SU-DHL-6 (cell line): ENCODE results near the gene SLC2A3.
"Not testable (repeated sequence)": the region's sequence is repeated elsewhere in the genome, so short reads cannot be mapped to it uniquely, and the experiment has no call there.

Experiments
- H2AFZ ChIP-seq: fragments of 200-600 bp; sonication (generic); 2 replicates; pipeline ENCODE4 v1.6.1; 2014; ENCODE audit warnings: low read depth, mild to moderate bottlenecking, moderate library complexity, mixed read lengths, antibody characterized with exemption, low read length; ENCODE audit not compliant: severe bottlenecking
- H3F3A ChIP-seq: fragments of 200-600 bp; shearing (Covaris generic); 2 replicates; pipeline ENCODE4 v1.6.0; 2016; ENCODE audit warnings: antibody characterized with exemption, mild to moderate bottlenecking; ENCODE audit not compliant: insufficient read depth
- H3K27ac ChIP-seq: fragments of 200-600 bp; sonication (generic); 2 replicates; pipeline ENCODE4 v1.5.1; 2016; ENCODE audit warnings: low read depth, mild to moderate bottlenecking, low read length, moderate library complexity, mixed read lengths
- H3K27me3 ChIP-seq: fragments of 200-600 bp; sonication (generic), shearing (Covaris generic); 2 replicates; pipeline ENCODE4 v1.6.0; 2014; ENCODE audit warnings: mild to moderate bottlenecking, low read length
- H3K36me3 ChIP-seq: fragments of 200-600 bp; sonication (generic); 2 replicates; pipeline ENCODE4 v1.6.1; 2014; ENCODE audit warnings: mild to moderate bottlenecking, low read length, mixed read lengths
- H3K4me2 ChIP-seq: fragments of 300-600, 200-600 bp; shearing (Covaris generic), sonication (generic); 2 replicates; pipeline ENCODE4 v1.6.0; 2014; ENCODE audit warnings: low read length, low read depth, mild to moderate bottlenecking; ENCODE audit not compliant: poor library complexity, severe bottlenecking
- H3K4me3 ChIP-seq: fragments of 200-600 bp; sonication (generic); 2 replicates; pipeline ENCODE4 v1.5.1; 2014; ENCODE audit warnings: antibody characterized with exemption, low read length, mild to moderate bottlenecking, mixed read lengths; ENCODE audit not compliant: insufficient read depth, poor library complexity, severe bottlenecking
- H3K79me2 ChIP-seq: fragments of 200-600 bp; sonication (generic); 2 replicates; pipeline ENCODE4 v1.6.1; 2014; ENCODE audit warnings: mild to moderate bottlenecking, low read length, moderate library complexity; ENCODE audit not compliant: insufficient read depth
- H3K9ac ChIP-seq: fragments of 200-600 bp; sonication (generic); 2 replicates; pipeline ENCODE4 v1.7.0; 2014; ENCODE audit warnings: mild to moderate bottlenecking, low read length
- H3K9me2 ChIP-seq: fragments of 200-600 bp; sonication (generic); replicated peaks from 2 replicates; pipeline ENCODE4 v1.6.1; 2014; ENCODE audit warnings: low read length; ENCODE audit not compliant: insufficient read depth
- H3K9me3 ChIP-seq: fragments of 200-600 bp; sonication (generic); 2 replicates; pipeline ENCODE4 v1.6.1; 2014; ENCODE audit warnings: low read length, mixed read lengths; ENCODE audit not compliant: insufficient read depth
- H4K20me1 ChIP-seq: fragments of 200-600 bp; sonication (generic); 2 replicates; pipeline ENCODE4 v1.6.1; 2014; ENCODE audit warnings: low read depth, mild to moderate bottlenecking, antibody characterized with exemption, low read length, moderate library complexity, mixed read lengths
- EZH2phosphoT487 ChIP-seq: fragments of 200-600 bp; sonication (generic), shearing (Covaris generic); conservative IDR thresholded peaks from 2 replicates; pipeline ENCODE4 v1.6.1; 2018; ENCODE audit warnings: mild to moderate bottlenecking, antibody characterized with exemption, low read length, moderate library complexity, mixed read lengths
- TF ChIP-seq, protein P1 (sequence below): fragments of 200-600 bp; sonication (generic); IDR thresholded peaks from one replicate; pipeline ENCODE4 v1.5.1; 2017; ENCODE audit warnings: antibody characterized with exemption, mild to moderate bottlenecking, low read length, moderate library complexity; ENCODE audit not compliant: insufficient read depth, poor library complexity, severe bottlenecking

Gene SLC2A3

DNA sequence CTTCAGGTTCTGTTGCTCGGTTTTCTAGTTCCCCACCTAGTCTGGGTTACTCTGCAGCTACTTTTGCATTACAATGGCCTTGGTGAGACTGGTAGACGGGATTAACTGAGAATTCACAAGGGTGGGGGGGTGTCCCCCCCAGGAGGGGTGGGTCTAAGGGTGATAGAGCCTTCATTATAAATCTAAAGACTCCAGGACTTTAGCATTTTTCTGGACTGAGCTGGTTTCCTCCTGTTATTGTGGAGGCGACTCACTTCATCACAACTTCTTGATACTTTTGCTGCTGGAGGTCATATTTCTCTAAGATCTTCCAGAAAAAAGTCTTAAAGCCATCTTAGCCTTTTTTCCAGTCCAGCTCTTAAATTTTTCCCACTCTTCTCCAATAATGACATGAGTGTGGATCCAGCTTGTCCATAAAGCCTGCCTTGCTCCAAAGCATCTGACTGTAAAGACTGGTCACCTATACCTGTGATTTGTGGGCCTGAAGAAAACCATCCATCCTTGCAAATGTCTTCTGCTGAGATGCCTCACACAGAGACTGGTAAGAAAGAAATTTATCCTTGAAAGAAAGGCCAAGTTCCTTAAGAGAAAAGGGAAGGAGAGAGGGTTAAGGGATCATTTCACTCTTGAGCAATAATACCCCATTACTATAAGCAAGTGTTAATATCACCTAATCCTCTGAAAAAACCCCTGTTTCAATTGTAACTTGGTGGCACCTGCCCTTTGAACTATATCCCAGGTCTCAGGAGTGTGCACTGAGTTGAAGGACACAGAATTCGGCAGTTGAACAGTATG, 43.6 kb downstream of the SLC2A3 start:
- TF ChIP-seq, protein P1, sequence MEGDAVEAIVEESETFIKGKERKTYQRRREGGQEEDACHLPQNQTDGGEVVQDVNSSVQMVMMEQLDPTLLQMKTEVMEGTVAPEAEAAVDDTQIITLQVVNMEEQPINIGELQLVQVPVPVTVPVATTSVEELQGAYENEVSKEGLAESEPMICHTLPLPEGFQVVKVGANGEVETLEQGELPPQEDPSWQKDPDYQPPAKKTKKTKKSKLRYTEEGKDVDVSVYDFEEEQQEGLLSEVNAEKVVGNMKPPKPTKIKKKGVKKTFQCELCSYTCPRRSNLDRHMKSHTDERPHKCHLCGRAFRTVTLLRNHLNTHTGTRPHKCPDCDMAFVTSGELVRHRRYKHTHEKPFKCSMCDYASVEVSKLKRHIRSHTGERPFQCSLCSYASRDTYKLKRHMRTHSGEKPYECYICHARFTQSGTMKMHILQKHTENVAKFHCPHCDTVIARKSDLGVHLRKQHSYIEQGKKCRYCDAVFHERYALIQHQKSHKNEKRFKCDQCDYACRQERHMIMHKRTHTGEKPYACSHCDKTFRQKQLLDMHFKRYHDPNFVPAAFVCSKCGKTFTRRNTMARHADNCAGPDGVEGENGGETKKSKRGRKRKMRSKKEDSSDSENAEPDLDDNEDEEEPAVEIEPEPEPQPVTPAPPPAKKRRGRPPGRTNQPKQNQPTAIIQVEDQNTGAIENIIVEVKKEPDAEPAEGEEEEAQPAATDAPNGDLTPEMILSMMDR, result no peak
- no peak for TF ChIP-seq EZH2phosphoT487
- Histone ChIP-seq H3K4me2 (no peak overlapping the region), H3K27me3 (no peaks in the 10 kb centered on the region), H2AFZ (no peak overlapping the region), H3K9me2 (no peaks in the 10 kb centered on the region), H3K36me3 (no peaks in the 10 kb centered on the region), H3K4me3 (no peak overlapping the region), H4K20me1 (no peaks in the 10 kb centered on the region), H3K27ac (no peak overlapping the region), H3F3A (no peaks in the 10 kb centered on the region), H3K79me2 (no peaks in the 10 kb centered on the region), H3K9me3 (no peaks in the 10 kb centered on the region), H3K9ac (no peak overlapping the region)

DNA sequence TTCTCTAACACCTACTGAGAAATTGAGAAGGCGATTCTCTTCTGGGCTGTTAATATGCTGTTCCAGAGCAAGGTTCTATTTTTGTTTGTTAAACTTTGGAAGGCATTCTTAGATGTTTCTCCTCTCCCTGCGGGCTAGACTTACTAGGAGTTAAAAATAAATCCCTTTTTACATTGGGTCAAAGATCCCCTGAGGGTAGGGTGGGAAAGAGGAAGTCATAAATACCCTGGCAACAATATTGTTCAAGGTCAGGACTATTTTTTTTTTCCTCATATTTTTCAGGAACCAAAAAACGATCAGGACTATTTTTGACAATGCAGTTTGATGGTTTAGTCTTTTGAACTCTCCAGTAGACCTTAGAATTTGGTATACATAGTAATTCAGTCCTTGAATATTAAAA, 51.3 kb downstream of the SLC2A3 start:
- H4K20me1 ChIP-seq, result no peaks in the 10 kb centered on the region
- no peak overlapping the region for H2AFZ ChIP-seq
- H3K79me2 ChIP-seq, result no peaks in the 10 kb centered on the region
- no peaks in the 10 kb centered on the region for H3K27me3 ChIP-seq
- no peaks in the 10 kb centered on the region for H3F3A ChIP-seq
- H3K9me2 ChIP-seq, result no peaks in the 10 kb centered on the region
- H3K9ac ChIP-seq, result no peak overlapping the region
- no peaks in the 10 kb centered on the region for H3K9me3 ChIP-seq
- no peak overlapping the region for H3K27ac ChIP-seq
- no peak overlapping the region for H3K4me3 ChIP-seq
- H3K36me3 ChIP-seq, result no peaks in the 10 kb centered on the region
- no peak for TF ChIP-seq EZH2phosphoT487
- TF ChIP-seq, protein P1, result no peak
- H3K4me2 ChIP-seq, result no peak overlapping the region

DNA sequence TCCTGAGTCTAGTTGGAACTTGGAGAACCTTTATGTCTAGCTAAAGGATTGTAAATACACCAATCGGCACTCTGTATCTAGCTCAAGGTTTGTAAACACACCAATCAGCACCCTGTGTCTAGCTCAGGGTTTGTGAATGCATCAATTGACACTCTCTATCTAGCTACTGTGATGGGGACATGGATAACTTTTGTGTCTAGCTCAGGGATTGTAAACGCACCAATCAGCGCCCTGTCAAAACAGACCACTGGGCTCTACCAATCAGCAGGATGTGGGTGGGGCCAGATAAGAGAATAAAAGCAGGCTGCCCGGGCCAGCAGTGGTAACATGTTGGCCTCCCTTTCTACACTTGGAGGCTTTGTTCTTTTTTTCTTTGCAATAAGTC, 54.3 kb downstream of the SLC2A3 start:
- not testable (repeated sequence) for H3K9ac ChIP-seq, H4K20me1 ChIP-seq, H3F3A ChIP-seq, H3K9me3 ChIP-seq, H3K79me2 ChIP-seq, H3K4me2 ChIP-seq, H3K9me2 ChIP-seq, H2AFZ ChIP-seq, H3K36me3 ChIP-seq, H3K4me3 ChIP-seq, H3K27me3 ChIP-seq, H3K27ac ChIP-seq

DNA sequence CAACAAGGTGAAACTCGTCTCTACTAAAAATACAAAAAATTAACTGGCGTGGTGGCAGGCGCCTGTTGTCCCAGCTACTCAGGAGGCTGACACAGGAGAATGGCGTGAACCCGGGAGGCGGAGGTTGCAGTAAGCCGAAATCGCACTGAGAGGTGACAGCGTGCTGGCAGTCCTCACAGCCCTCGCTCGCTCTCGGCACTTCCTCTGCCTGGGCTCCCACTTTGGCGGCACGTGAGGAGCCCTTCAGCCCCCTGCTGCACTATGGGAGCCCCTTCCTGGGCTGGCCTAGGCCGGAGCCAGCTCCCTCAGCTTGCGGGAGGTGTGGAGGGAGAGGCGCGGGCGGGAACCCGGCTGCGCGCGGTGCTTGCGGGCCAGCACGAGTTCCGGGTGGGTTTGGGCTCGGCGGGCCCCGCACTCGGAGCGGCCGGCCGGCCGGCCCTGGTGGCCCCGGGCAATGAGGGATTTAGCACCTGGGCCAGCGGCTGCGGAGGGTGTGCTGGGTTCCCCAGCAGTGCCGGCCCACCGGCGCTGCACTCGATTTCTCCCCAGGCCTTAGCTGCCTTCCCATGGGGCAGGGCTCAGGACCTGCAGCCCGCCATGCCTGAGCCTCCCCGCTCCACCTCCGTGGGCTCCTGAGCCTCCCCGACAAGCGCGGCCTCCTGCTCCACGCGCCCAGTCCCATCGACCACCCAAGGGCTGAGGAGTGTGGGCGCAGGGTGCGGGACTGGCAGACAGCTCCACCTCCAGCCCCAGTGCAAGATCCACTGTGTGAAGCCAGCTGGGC, 54.8 kb downstream of the SLC2A3 start:
- H3K4me3 ChIP-seq, H3K9ac ChIP-seq: not testable (repeated sequence)

More for the DNA sequence above, 54.8 kb downstream of the SLC2A3 start:
- H3K27ac ChIP-seq, H2AFZ ChIP-seq, H4K20me1 ChIP-seq, H3K4me2 ChIP-seq, H3K36me3 ChIP-seq, H3F3A ChIP-seq, H3K9me3 ChIP-seq, H3K9me2 ChIP-seq, H3K79me2 ChIP-seq, H3K27me3 ChIP-seq: not testable (repeated sequence)
